Heart left ventricle (tissue), 16 donors: ENCODE results near the gene PRTN3. TPM values are rescaled to one million over a fixed set of nuclear protein-coding genes. Genes with fewer than 3 reads are reported as not detected.
"Not testable (repeated sequence)": the region's sequence is repeated elsewhere in the genome, so short reads cannot be mapped to it uniquely, and the experiment has no call there.

Source experiments
- ATAC-seq, 4 donors: fragments of 200-7000 bp; cut with Tn5 transposase; one replicate each; pipeline ENCODE4 v1.9.1; 2020 to 2022; ENCODE audit warnings: moderate library complexity in 4 of 4, mild to moderate bottlenecking in 3 of 4, moderate number of reproducible peaks in 1 of 4
- DNase-seq, 5 donors: peaks; one replicate each; pipeline ENCODE4 v3.0.0-alpha.2; 2020
- H3K27ac ChIP-seq, 12 donors: fragments of 200-600 bp; sonication (generic) in 4 of 12; one replicate each; pipeline versions ENCODE4 v1.5.0 to v1.8.0; 2016 to 2022; ENCODE audit warnings: mild to moderate bottlenecking in 2 of 12
- H3K27me3 ChIP-seq, 9 donors: fragments of 200-600 bp; sonication (generic) in 2 of 9; one replicate each; pipeline versions ENCODE4 v1.5.1 to v1.8.0; 2016 to 2022; ENCODE audit warnings: mild to moderate bottlenecking in 3 of 9
- H3K36me3 ChIP-seq, 9 donors: fragments of 200-600 bp; sonication (generic) in 2 of 9; one replicate each; pipeline versions ENCODE4 v1.5.0 to v1.8.0; 2018 to 2022; ENCODE audit warnings: mild to moderate bottlenecking in 2 of 9
- H3K4me1 ChIP-seq, 12 donors: fragments of 200-600 bp; sonication (generic) in 4 of 12; one replicate each; pipeline versions ENCODE4 v1.5.0 to v1.8.0; 2016 to 2022; ENCODE audit warnings: mild to moderate bottlenecking in 3 of 12
- H3K4me3 ChIP-seq, 12 donors: fragments of 200-600 bp; sonication (generic) in 4 of 12; one replicate each; pipeline versions ENCODE4 v1.5.0 to v1.8.0; 2017 to 2022; ENCODE audit warnings: mild to moderate bottlenecking in 9 of 12, moderate library complexity in 4 of 12
- H3K9me3 ChIP-seq, 12 donors: fragments of 200-600 bp; sonication (generic) in 4 of 12; one replicate each; pipeline versions ENCODE4 v1.5.0 to v1.8.0; 2016 to 2022; ENCODE audit warnings: mild to moderate bottlenecking in 1 of 12
- POLR2A ChIP-seq, 2 donors: fragments of 450-650 bp; IDR thresholded peaks; one replicate each; pipeline ENCODE4 v1.6.1; 2017; ENCODE audit warnings: antibody characterized with exemption in 2 of 2, mild to moderate bottlenecking in 2 of 2, moderate library complexity in 2 of 2
- WGBS, 4 donors: extraction: QIAGEN DNeasy Blood & Tissue Kit in 2 of 4; methylation state at CpG; one replicate each; pipeline versions ENCODE4 v1.1.5 to v1.1.7; 2013 to 2018; 5-methylcytosine and 5-hydroxymethylcytosine counted together
- intact Hi-C, 10 donors: fragments of 100-400 bp; cut with DNase I; formaldehyde crosslinking; loops; one replicate each; pipeline versions ENCODE4 v1.11.1 to v1.14.2; 2022
- polyA plus RNA-seq, 2 donors: library from polyadenylated mRNA; stranded (reverse); fragments of 200-250 nt; gene quantifications; one replicate each; pipeline ENCODE4 v1.2.3, GENCODE V29; 2013
- total RNA-seq, 9 donors: library from RNA; depleted of rRNA in 2 of 9; stranded (reverse); fragments of >200 nt in 2 of 9; fragmentation: NEBNext Ultra II Directional in 3 of 9; extraction: Animal tissue kit (Norgen Biotek cat#: 25700) in 3 of 9; gene quantifications; one replicate each; pipeline versions ENCODE4 v1.1.0 to v1.2.4, GENCODE V29; 2016 to 2023
- TF ChIP-seq, protein P1 (sequence below), 12 donors: fragments of 200-600 bp; sonication (generic) in 4 of 12; IDR thresholded peaks; one replicate each; pipeline versions ENCODE4 v1.5.0 to v1.8.0; 2018 to 2022; ENCODE audit warnings: antibody characterized with exemption in 12 of 12, mild to moderate bottlenecking in 5 of 12
- donor health status: ischemic (EF 13 %, LVEDD 7.1; RV severe dilation, severe dysfunction).
- donor health status: healthy with polysubstance abuse.
- donor health status: DM: no; HTN: yes; CAD: no.
- donor health status: DM: no; HTN: no; CAD: no.
- donor health status: ischemic (EF 25% LVEDD 6.9; RV normal size, moderate dysfunction).
- donor health status: ischemic (EF 25% LVEDD 5.7; RV mildly dilated, moderate dysfunction).
- donor health status: healthy.
- donor health status: DM: yes; HTN: yes; CAD: no.
- donor health status: ischemic (EF 35%, LVEDD 5.7; RV mildly dilated, moderate dysfunction).
- donor health status: nonischemic (EF 11% LVEDD 7.7; RV severe dilation, severe dysfunction).
- donor health status: DM: yes; HTN: yes; CAD: no.
- donor health status: PGD.
- donor health status: ischemic (EF 29% LVEDD 5.4; RV normal size, mild dysfunction).
- donor health status: nonischemic (EF 23%, LVEDD 6.1; RV moderate dilation, normal function).

The PRTN3 gene
- total and polyA plus RNA-seq, 11 donors: 0.11 to 0.40 TPM; not detected in 9

DNA sequence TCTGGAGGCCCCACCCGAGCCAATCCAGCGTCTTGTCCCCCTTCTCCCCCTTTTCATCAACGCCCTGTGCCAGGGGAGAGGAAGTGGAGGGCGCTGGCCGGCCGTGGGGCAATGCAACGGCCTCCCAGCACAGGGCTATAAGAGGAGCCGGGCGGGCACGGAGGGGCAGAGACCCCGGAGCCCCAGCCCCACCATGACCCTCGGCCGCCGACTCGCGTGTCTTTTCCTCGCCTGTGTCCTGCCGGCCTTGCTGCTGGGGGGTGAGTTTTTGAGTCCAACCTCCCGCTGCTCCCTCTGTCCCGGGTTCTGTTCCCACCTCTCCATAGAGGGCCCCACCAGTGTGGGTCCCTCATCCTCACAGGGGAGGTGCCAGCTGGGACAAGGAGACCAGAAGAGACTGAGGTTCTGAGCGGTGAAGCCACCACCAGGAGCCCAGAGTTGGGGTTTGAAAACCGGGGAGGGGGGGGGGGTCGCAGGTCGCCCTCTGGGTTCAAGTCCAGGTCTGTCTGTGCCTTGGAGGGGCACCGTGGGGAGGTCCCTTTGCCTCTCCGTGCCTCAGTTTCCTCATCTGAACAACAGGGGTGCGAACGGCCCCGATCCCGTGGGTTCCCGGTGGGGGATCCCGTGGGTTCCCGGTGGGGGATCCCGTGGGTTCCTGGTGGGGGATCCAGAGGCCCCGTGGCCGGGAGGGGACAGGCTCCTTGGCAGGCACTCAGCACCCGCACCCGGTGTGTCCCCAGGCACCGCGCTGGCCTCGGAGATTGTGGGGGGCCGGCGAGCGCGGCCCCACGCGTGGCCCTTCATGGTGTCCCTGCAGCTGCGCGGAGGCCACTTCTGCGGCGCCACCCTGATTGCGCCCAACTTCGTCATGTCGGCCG, 11.6 kb downstream of the PRTN3 start, which contains the start of gene ELANE:
TSS of gene ELANE (plus strand) at position 168 of the 878 bp plus-strand sequence. CDS start at position 194, 26 bp downstream.
- Histone ChIP-seq H3K4me1 (peaks cover 0 to 30% (median 9%) of the 10 kb centered on the region in 12 donors), H3K27ac (peak within 1 kb of the TSS in 10 of 12 donors; percentile 70 to 90 (median 80)), H3K27me3 (peaks cover 9 to 47% (median 15%) of the 10 kb centered on the region in 9 donors), H3K9me3 (no peaks in the 10 kb centered on the region), H3K4me3 (peak within 1 kb of the TSS in 1 of 12 donors; percentile 6), H3K36me3 (no peaks in the 10 kb centered on the region)
- no peak for ATAC-seq
- TF ChIP-seq POLR2A (IDR thresholded peaks at IDR 0.05): no peak
- TF ChIP-seq, protein P1, sequence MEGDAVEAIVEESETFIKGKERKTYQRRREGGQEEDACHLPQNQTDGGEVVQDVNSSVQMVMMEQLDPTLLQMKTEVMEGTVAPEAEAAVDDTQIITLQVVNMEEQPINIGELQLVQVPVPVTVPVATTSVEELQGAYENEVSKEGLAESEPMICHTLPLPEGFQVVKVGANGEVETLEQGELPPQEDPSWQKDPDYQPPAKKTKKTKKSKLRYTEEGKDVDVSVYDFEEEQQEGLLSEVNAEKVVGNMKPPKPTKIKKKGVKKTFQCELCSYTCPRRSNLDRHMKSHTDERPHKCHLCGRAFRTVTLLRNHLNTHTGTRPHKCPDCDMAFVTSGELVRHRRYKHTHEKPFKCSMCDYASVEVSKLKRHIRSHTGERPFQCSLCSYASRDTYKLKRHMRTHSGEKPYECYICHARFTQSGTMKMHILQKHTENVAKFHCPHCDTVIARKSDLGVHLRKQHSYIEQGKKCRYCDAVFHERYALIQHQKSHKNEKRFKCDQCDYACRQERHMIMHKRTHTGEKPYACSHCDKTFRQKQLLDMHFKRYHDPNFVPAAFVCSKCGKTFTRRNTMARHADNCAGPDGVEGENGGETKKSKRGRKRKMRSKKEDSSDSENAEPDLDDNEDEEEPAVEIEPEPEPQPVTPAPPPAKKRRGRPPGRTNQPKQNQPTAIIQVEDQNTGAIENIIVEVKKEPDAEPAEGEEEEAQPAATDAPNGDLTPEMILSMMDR (IDR thresholded peaks at IDR 0.05): no peak
- peak in 1 of 5 donors; percentile 23 for DNase-seq
- 64 to 79% (median 68%) methylated on average over 19 to 55 of the region's 55 CpGs for whole genome bisulfite sequencing, 4 donors
- intact Hi-C loops: loop anchor here in 3 of 10 donors (10.0 kb wide), 1 partner anchor 78 kb away; no protein-coding TSS in a partner anchor

DNA sequence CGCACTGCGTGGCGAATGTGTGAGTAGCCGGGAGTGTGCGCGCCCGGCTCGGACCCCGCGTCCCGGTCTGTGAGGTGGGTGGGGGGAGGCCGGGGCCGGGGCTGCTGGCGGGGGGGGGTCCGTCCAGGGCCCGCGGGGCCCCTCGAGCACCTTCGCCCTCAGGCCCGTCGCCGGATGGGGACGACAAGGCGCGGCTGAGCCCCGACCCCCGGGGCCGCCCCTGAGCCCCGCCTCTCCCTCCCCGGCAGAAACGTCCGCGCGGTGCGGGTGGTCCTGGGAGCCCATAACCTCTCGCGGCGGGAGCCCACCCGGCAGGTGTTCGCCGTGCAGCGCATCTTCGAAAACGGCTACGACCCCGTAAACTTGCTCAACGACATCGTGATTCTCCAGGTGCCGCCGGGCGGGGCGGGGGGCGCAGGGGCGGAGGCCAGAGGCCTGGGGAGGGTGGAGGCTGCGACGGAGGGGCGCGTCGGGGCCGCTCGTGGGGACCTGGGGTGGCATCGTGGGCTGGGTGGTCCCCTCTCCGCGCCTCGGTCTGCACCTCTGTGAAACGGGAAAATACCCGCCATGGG, 12.3 kb downstream of the PRTN3 start:
- Histone ChIP-seq H3K27ac (no peak overlapping the region), H3K27me3 (peaks cover 9 to 46% (median 14%) of the 10 kb centered on the region in 9 donors), H3K36me3 (no peaks in the 10 kb centered on the region), H3K4me1 (peaks cover 0 to 27% (median 9%) of the 10 kb centered on the region in 12 donors), H3K9me3 (no peaks in the 10 kb centered on the region), H3K4me3 (peak overlapping the region in 1 of 12 donors; percentile 6)
- intact Hi-C loops: loop anchor here in 3 of 10 donors (10.0 kb wide), 1 partner anchor 78 kb away; no protein-coding TSS in a partner anchor
- DNase-seq (peak in 1 of 5 donors; percentile 18), ATAC-seq (no peak)
- WGBS, 4 donors: 31 to 47% (median 39%) methylated on average over 25 to 67 of the region's 67 CpGs
- TF ChIP-seq, protein P1 (IDR thresholded peaks at IDR 0.05): no peak
- TF ChIP-seq POLR2A (IDR thresholded peaks at IDR 0.05): no peak

DNA sequence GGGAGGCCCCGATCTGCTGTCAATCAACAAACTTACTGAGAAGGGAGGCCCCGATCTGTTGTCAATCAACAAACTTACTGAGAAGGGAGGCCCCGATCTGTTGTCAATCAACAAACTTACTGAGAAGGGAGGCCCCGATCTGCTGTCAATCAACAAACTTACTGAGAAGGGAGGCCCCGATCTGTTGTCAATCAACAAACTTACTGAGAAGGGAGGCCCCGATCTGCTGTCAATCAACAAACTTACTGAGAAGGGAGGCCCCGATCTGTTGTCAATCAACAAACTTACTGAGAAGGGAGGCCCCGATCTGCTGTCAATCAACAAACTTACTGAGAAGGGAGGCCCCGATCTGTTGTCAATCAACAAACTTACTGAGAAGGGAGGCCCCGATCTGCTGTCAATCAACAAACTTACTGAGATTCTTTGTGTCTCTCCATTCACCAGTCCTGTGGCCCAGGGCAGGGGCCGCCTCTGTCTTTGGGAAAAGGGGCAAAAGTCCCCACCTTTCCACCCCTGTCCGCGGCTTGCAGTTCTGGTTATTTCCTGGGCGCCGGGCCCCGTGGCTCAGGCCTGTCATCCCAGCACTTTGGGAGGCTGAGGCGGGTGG, 12.9 kb downstream of the PRTN3 start:
- H3K4me3 ChIP-seq, ATAC-seq, H3K27ac ChIP-seq, H3K9me3 ChIP-seq, H3K36me3 ChIP-seq, DNase-seq: not testable (repeated sequence)
- intact Hi-C loops: loop anchor here in 3 of 10 donors (10.0 kb wide), 1 partner anchor 79 kb away; no protein-coding TSS in a partner anchor
- WGBS, 4 donors: 77 to 90% (median 82%) methylated on average over 7 to 13 of the region's 17 CpGs
- Histone ChIP-seq H3K27me3 (peaks cover 9 to 49% (median 12%) of the 10 kb centered on the region in 9 donors), H3K4me1 (peaks cover 0 to 25% (median 9%) of the 10 kb centered on the region in 12 donors)

DNA sequence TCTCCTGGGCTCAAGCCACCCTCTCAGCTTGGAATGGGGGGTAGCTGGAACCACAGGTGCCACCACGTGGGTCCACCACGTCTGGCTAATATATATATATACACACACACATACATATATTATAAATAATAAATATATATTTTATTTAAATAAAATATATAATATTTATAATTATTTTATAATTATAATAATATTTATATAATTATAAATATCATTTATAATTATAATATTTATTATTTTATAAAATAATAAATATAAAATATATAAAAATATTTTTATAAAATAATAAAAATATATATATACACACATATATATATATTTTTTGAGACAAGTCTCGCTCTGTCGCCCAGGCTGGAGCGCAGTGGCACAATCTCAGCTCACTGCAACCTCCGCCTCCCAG, 13.8 kb downstream of the PRTN3 start:
- H3K9me3 ChIP-seq: no peaks in the 10 kb centered on the region
- intact Hi-C loops: loop anchor here in 3 of 10 donors (10.0 kb wide), 1 partner anchor 80 kb away; no protein-coding TSS in a partner anchor
- H3K27me3 ChIP-seq: peaks cover 9 to 57% (median 18%) of the 10 kb centered on the region in 9 donors
- 71 to 76% (median 74%) methylated on average over 6 of the region's 6 CpGs for WGBS, 4 donors
- ATAC-seq (no peak), DNase-seq (no peak)
- no peak overlapping the region for H3K4me3 ChIP-seq
- peaks cover 0 to 34% (median 9%) of the 10 kb centered on the region in 12 donors for H3K4me1 ChIP-seq
- TF ChIP-seq, protein P1 (IDR thresholded peaks at IDR 0.05): no peak
- TF ChIP-seq POLR2A (IDR thresholded peaks at IDR 0.05): no peak
- H3K36me3 ChIP-seq: no peaks in the 10 kb centered on the region
- H3K27ac ChIP-seq: no peak overlapping the region
